DMS79 treated with DMSO at 0.1 percent for 48 hours (cell line): Measurements from ENCODE around the gene TCTN1.
"Not testable (repeated sequence)": the region's sequence is repeated elsewhere in the genome, so short reads cannot be mapped to it uniquely, and the experiment has no call there.

Experiments used
- DNase-seq: peaks from one replicate; lab custom pipeline; 2025; lab: John Stamatoyannopoulos, UW

The TCTN1 gene

GRCh38 chr12:110613771-110614684, at the start of gene TCTN1:
TCTN1 (plus strand) TSS chr12:110614129; CDS start chr12:110614183, 54 bp downstream.
- peak; percentile 93 for DNase-seq

GRCh38 chr12:110564471-110564991, 49.4 kb upstream of the TCTN1 start:
- no peak for DNase-seq

DNA sequence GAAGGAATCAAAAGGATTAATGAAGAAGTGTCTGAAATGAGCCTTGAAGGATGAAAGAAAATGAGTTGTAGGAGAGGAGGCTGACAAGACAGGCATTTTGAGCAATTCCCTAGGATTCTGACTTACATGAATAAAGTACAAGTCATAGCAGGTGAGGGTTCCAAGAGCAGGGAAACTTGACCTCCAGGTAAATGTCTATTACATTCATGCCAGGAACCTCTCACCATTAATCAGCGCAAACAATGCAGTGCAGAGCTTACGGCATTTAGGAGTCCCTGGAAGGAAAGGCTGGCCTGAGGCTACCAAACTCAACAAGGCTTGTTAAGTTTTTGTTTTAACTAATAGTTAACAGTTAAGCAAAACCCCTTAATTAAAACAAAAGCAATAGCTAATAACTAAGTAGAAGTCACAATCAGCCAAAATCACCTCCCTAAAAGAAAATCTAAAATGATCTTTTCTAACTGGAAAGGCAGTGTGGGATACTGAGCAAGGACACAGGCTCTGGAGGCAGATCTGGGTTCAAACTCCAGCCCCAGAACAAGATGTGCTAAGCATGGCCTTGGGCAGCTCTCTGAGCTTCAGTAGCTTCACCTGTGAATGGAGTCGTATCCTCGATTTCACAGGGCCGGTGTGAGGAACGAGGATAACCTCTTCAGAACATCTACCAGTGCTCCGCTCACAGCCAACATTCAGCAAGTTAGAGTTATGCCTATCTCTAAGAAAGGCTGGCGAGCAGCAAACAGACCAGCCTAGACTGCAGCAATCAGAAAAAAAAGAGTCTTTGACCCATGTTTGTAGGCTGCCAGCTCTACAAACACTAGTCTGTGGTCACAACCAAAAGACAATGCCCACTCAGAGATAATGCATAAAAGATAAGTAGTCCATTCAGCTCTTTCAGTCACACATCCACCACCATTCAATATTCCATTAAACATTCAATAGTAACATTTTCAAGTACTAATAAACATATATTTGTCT, 47.7 kb upstream of the TCTN1 start:
- DNase-seq: peak; percentile 25

DNA sequence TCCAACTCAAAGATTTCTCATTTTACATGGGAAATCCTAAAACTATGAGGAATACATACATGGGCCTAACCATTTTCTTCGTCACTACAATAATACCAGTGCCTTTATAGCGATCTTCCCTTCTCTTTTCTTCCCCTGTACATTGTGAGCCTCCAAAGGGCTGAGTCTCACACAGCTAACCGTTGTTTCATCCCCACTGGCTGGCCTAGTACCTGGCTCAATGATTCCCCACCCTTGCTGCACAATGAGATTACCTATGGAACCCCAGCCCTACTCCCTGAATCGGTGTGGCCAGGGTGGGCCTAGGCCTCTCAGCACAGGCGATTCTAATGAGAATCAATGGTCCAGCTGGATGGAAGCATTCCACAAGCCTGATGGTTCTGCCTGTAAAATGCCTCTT, 46.9 kb upstream of the TCTN1 start:
- no peak for DNase-seq

DNA sequence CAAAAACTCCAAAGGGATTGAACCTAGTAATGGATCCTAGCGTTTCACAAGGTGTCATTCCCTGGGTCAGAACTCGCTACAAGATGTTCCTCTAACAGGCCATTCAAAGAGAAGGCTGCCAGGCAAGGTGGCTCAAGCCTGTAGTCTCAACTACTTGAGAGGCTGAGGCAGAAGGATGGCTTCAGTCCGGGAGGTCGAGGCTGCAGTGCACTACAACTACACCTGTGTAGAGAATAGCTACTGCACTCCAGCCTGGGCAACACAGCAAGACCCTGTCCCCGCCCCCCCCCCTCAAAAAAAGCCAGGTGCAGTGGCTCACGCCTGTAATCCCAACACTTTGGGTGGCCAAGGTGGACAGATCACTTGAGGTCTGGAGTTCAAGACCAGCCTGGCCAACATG, 45.2 kb upstream of the TCTN1 start:
- no peak for DNase-seq

- not testable (repeated sequence) for DNase-seq
These were observed 44.1 kb upstream of the TCTN1 start for GRCh38 chr12:110569838-110570237.

GRCh38 chr12:110570798-110571197, 43.1 kb upstream of the TCTN1 start:
- not testable (repeated sequence) for DNase-seq

DNA sequence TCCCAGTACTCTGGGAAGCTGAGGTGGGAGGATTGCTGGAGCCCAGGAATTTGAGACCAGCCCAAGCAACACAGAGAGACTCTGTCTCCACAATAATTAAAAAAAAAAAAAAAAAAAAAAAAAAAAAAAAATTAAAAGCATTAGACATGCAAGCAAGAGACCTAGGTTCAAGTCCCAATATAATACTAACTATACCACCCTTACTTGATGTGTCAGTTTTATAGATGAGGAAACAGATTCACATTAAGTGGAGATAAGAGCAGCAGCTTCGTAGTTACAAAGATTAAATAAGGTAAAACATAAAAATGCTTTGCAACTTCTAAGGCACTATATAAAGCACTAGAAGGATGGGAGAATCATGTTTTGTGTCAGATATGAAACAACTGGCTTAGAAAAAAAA, 39.9 kb upstream of the TCTN1 start:
- no peak for DNase-seq

DNA sequence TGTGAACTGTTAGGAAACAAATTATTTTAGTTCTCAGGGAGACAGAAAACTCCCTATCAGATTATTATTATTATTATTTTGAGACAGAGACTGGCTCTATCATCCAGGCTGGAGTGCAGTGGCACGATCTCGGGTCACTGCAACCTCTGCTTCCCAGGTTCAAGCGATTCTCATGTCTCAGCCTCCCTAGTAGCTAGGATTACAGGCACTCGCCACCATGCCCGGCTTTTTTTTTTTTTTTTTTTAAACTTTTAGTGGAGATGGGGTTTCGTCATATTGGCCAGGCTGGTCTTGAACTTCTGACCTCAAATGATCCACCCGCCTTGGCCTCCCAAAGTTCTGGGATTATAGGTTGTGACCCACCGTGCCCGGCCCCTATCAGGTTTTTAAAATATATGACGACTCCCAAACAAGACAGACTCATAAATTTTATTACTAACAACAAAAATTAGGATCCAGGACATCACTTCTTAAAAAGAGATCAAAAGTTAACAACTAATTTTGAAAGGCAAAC, 39.2 kb upstream of the TCTN1 start:
- DNase-seq: not testable (repeated sequence)

DNA sequence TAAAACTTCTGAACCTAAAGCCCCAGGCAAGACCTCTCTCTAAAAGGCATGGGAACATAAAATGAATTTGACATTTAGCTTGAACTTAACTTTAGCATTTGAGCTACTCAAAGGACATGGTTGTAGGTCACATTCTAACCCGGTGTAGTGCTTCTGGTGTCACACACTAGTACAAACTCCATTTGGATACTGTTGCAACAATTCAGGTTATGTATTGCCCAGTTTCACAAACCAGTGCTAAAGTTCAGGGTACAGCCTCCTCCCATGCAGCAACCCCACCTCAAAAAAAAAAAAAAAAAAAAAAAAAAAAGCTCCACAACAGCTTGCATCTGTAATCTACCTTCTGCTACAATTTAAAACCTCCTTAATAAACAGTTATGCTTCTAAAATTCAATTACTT, 38.6 kb upstream of the TCTN1 start:
- DNase-seq: no peak

- DNase-seq: no peak
These were observed 37.4 kb upstream of the TCTN1 start for GRCh38 chr12:110576504-110576903.

- no peak for DNase-seq
These were observed 35.9 kb upstream of the TCTN1 start for GRCh38 chr12:110577864-110578693.

DNA sequence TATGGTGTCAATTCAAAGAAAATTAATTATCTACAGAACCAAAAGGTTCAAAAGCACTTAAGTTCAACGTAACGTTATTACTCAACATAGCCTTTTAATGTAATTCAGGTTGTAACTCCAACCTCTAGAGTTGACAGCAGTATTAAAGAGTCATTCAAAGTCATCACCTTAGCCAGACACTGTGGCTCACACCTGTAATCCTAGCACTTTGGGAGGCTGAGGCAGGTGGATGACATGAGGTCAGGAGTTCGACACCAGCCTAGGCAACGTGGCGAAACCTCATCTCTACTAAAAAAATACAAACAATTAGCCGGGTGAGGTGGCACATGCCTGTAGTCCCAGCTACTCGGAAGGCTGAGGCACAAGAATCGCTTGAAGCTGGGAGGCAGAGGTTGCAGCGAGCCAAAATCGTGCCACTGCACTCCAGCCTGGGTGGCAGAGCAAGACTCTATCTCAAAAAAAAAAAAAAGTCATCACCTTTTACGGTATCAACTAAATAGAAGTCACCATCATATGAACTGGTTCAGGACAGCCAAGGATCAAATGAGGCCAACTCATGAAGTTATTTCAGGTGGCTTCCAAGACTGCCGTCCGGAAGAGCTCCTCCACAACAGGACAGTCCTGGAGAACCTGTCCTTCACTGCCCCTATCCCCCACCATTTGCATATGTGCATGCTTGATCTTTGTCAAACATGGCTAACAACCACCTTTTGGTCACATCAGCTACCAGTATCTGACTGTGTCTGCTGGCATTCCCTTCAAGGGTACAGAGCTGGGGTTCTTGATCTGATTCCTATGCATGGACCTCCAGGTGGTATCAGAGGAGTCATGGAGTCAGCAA, 35.0 kb upstream of the TCTN1 start:
- peak; percentile 6 for DNase-seq

DNA sequence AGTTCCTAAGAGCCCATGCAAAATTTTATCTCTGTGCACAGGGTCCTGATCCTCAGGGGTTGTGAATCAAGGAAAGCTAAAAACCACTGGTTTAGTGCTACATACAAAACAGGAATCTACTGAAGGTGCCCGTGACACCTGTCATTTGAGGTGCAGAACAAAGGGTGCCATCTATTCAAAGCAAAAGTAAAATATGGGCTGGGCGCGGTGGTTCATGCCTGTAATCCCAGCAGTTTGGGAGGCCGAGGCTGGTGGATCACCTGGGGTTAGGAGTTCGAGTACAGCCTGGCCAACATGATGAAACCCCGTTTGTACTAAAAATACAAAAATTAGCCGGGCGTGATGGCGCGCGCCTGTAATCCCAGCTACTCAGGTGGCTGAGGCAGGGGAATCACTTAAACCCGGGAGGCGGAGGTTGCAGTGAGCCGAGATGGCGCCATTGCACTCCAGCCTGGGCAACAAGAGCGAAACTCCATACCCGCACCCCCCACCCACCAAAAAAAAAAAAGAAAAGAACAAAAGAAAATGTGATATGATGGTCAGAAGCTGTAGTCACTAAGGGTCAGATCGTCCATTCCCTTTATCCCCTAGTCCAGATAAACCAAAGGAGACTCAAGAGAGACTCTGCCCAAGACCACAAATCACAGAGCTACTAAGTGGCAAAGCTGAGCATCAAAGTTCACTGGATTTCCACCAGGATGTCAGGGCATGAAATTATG, 34.2 kb upstream of the TCTN1 start:
- no peak for DNase-seq

DNA sequence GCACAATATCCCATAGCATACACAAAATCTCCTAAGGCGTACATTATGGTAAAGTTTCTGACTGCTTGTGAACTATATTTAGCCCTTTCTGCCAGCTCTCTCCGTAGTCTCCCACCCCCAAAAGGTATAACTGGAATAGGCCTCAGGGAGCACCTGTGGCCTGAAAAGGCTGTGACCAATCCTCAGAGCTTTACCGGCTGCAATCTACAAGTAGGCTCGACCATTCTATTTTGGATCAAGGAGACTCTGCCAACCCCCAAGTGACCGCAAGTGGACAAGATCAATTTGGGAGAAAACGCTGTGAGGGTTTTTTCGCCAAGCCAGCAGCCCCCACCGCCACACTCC, 32.0 kb upstream of the TCTN1 start:
- DNase-seq: no peak

GRCh38 chr12:110582276-110583136, 31.4 kb upstream of the TCTN1 start:
- peak; percentile 28 for DNase-seq

- peak; percentile 94 for DNase-seq
These were observed 30.5 kb upstream of the TCTN1 start, which contains the start of gene PPTC7 for GRCh38 chr12:110583137-110584059. PPTC7 (minus strand) TSS chr12:110583318; CDS start chr12:110583031, 287 bp downstream.
